Astrocyte of the spinal cord (primary cell): ENCODE results near the gene MITF.

Experiments
- DNase-seq: peaks from one replicate; pipeline ENCODE4 v3.0.0; 2011; ENCODE audit warnings: low read depth, low spot score
- H3K4me3 ChIP-seq: 2 replicates; pipeline ENCODE4 v1.5.1; 2011; ENCODE audit warnings: low read depth, mild to moderate bottlenecking, low read length, moderate library complexity
- in situ Hi-C: cut with HindIII; loops from 2 replicates; pipeline ENCODE4 v1.10.0; 2017; ENCODE audit warnings: low sequenced_read_pairs
- TF ChIP-seq, protein P1 (sequence below): IDR thresholded peaks from 2 replicates; pipeline ENCODE4 v1.5.1; 2012; ENCODE audit warnings: low read depth, mild to moderate bottlenecking, low read length, inconsistent platforms

Gene MITF

DNA sequence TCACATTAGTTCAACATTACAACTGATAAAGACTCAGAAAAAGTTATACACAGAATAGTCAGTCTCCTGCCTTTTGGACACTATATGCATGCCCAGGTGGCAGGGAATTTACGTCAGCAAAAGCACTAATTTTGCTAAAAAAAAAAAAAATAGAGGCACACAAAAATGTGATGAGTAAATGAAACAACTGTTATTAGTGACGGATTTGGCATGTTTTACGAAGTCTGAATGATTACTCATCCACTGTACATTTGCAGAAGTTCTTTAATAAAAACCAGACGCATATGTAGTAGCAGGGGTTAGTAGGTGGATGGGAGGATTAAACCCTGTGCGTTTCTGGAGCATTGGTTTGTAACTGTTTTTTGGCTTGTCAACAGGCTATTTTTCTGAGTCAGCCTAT is 99.0 kb downstream of the MITF start:
- TF ChIP-seq, protein P1, sequence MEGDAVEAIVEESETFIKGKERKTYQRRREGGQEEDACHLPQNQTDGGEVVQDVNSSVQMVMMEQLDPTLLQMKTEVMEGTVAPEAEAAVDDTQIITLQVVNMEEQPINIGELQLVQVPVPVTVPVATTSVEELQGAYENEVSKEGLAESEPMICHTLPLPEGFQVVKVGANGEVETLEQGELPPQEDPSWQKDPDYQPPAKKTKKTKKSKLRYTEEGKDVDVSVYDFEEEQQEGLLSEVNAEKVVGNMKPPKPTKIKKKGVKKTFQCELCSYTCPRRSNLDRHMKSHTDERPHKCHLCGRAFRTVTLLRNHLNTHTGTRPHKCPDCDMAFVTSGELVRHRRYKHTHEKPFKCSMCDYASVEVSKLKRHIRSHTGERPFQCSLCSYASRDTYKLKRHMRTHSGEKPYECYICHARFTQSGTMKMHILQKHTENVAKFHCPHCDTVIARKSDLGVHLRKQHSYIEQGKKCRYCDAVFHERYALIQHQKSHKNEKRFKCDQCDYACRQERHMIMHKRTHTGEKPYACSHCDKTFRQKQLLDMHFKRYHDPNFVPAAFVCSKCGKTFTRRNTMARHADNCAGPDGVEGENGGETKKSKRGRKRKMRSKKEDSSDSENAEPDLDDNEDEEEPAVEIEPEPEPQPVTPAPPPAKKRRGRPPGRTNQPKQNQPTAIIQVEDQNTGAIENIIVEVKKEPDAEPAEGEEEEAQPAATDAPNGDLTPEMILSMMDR, result no peak
- in situ Hi-C loops, result no loop called here
- peak; percentile 91 for DNase-seq
- H3K4me3 ChIP-seq, result no peak overlapping the region

- TF ChIP-seq, protein P1, result no peak
- in situ Hi-C loops, result no loop called here
- no peak for DNase-seq
- no peak overlapping the region for H3K4me3 ChIP-seq
Measured at GRCh38 chr3:69838696-69839515, 99.6 kb downstream of the MITF start.

DNA sequence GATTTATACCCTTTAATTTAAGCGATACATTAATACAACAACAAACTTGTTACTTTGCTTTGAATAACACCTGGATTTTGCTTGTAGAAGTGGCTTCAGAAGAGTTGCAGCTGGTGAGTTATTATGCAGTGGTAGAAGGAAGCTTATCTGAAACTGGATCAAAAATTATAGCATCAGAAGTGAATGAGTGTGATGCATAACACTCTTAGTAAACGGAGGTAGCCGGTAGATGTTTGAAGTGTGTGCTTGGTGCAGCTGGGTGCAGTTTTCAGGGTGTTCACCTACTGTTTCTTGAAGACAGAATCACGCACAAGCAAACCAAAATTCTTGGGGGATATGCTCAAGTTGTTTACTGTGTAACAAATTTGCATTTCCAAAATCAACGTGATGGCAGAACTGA is 103.1 kb downstream of the MITF start:
- DNase-seq, result no peak
- TF ChIP-seq, protein P1, result no peak
- H3K4me3 ChIP-seq, result no peak overlapping the region
- in situ Hi-C loops, result no loop called here

- H3K4me3 ChIP-seq, result no peak overlapping the region
- TF ChIP-seq, protein P1, result no peak
- in situ Hi-C loops, result no loop called here
Measured at GRCh38 chr3:69842789-69843188, 103.5 kb downstream of the MITF start.

GRCh38 chr3:69844706-69845105 is 105.4 kb downstream of the MITF start:
- in situ Hi-C loops, result no loop called here
- no peak overlapping the region for H3K4me3 ChIP-seq
- DNase-seq, result no peak
- TF ChIP-seq, protein P1, result no peak

More at GRCh38 chr3:69842789-69843188, 103.5 kb downstream of the MITF start:
- DNase-seq, result no peak

DNA sequence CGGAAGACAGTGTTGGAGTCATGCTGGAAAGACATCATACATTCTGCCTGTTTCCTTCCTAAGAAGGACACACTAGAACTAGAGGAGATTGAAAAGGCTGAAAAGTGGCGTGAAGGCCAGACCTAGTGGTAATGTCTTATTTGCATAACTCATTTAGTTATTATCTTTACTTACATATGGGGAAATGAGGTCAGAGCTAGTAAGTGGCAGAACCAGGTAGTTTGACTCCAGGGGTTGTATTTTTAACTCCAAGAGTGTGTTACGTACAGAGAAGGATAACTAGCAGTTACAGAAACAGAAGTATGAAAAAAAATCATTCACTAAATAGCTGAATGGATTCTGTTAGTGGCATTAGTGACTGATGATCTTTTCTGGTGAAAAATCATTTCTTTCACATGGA is 108.0 kb downstream of the MITF start:
- TF ChIP-seq, protein P1, result no peak
- in situ Hi-C loops, result no loop called here
- DNase-seq, result no peak
- no peak overlapping the region for H3K4me3 ChIP-seq

DNA sequence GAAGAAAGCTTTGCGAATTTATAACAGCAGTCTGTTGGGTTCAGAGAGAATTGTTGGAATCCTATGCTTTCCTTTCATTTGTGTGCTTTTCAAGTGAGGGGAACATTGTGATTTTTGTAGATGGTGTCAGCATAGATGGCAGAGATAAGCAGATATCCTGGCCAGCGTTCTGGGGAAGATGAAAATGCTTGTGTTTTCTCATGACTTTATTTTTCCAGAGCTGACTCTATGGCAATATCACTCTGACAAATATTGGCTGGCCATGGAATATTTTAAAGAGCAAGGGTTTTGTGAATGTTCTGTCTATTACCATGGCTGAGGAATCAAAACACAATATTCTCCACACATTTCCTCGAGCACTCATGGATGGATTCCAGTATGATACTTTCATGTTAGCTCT is 108.8 kb downstream of the MITF start:
- in situ Hi-C loops, result no loop called here
- H3K4me3 ChIP-seq, result no peak overlapping the region
- TF ChIP-seq, protein P1, result no peak
- DNase-seq, result no peak
